ENCODE measurements around the gene TMIGD3. TPM values are rescaled to one million over a fixed set of nuclear protein-coding genes. Genes with fewer than 3 reads are reported as not detected.

The TMIGD3 gene
- total and polyA plus RNA-seq, 4 donors, result 1.6 to 34.6 (median 4.1) TPM

DNA sequence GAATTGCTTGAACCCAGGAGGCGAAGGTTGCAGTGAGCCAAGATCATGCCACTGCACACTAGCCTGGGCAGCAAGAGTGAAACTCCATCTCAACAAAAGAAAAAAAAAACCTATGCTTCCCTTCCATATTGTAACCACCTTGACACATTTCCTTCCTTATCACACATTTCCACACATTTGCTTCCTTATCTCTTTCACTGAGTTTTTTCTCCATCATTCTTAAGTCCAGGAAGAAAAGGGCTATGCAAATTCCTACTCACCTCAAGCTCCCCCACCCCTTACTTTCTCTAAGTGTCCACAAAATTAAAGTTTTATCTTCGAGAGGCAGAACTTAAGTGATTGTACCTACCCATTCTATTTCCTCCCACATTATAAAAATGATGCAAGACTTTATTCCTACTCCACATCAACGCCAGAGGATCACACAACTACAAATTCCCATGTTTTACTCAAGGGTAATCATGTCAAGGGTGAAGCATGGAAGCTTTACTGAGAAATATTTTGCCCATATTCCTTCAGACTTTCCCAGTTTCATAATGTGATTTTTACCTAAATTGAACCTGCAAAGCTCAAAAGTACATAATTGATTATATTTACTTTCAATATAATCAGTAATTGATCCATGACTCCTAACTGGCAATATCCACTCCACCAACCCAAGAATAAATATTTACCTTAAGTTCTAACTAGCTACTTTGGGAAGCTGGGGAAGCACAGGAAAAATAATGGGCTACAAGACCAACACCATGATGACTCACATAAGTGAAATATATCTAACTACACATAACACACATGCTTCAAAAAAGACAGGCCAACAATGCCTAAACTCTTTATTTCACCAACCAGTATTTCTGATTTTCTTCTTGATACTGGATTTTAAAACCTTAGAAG, 63.7 kb downstream of the TMIGD3 start:
- Histone ChIP-seq H3K4me3 (no peak overlapping the region), H3K36me3 (ENCODE audit: control insufficient read depth in 4 of 4, insufficient read depth in 4 of 4, low read length in 4 of 4) (peaks cover 27 to 34% (median 33%) of the 10 kb centered on the region in 4 donors), H3K27me3 (ENCODE audit: control insufficient read depth in 3 of 3, insufficient read depth in 3 of 3, low read length in 2 of 3) (no peaks in the 10 kb centered on the region), H3K9me3 (ENCODE audit: control insufficient read depth in 4 of 4, insufficient read depth in 3 of 4, low read length in 3 of 4) (no peaks in the 10 kb centered on the region), H3K27ac (ENCODE audit: low read depth in 1 of 2, low read length in 1 of 2) (no peak overlapping the region), H3K4me1 (ENCODE audit: control insufficient read depth in 5 of 5, insufficient read depth in 5 of 5, low read length in 5 of 5) (no peaks in the 10 kb centered on the region), H3K9ac (ENCODE audit: insufficient read depth in 1 of 2, low read length in 2 of 2) (no peak overlapping the region)
- ATAC-seq (ENCODE audit: insufficient read depth, low FRiP score) (no peak), DNase-seq (no peak)
- 53 to 76% methylated on average over 3 of the region's 3 CpGs for WGBS, 2 donors
- TF ChIP-seq, protein P1, sequence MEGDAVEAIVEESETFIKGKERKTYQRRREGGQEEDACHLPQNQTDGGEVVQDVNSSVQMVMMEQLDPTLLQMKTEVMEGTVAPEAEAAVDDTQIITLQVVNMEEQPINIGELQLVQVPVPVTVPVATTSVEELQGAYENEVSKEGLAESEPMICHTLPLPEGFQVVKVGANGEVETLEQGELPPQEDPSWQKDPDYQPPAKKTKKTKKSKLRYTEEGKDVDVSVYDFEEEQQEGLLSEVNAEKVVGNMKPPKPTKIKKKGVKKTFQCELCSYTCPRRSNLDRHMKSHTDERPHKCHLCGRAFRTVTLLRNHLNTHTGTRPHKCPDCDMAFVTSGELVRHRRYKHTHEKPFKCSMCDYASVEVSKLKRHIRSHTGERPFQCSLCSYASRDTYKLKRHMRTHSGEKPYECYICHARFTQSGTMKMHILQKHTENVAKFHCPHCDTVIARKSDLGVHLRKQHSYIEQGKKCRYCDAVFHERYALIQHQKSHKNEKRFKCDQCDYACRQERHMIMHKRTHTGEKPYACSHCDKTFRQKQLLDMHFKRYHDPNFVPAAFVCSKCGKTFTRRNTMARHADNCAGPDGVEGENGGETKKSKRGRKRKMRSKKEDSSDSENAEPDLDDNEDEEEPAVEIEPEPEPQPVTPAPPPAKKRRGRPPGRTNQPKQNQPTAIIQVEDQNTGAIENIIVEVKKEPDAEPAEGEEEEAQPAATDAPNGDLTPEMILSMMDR (IDR thresholded peaks at IDR 0.05; ENCODE audit: control extremely low read depth, extremely low read depth), result no peak

DNA sequence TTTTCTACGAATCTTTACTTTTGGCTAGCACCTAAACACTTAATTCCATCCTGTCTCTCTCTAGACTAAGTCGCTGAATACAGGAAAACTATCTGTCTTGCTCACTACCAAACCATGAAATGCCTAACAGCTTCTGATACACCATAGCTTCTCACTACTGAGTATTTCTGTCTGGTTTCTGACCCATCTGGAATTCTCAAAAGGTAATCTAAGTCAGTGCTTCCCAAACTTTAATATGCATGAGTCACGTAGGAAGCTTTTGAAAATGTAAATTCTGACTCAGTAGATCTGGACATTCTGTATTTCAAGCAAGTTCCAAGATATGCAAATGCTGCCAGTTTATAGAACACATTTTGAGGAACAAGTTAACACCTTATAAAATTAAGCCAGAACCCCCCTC, 66.7 kb downstream of the TMIGD3 start:
- Histone ChIP-seq H3K27ac (ENCODE audit: low read depth in 1 of 2, low read length in 1 of 2) (no peak overlapping the region), H3K9me3 (ENCODE audit: control insufficient read depth in 4 of 4, insufficient read depth in 3 of 4, low read length in 3 of 4) (no peaks in the 10 kb centered on the region), H3K4me1 (ENCODE audit: control insufficient read depth in 5 of 5, insufficient read depth in 5 of 5, low read length in 5 of 5) (no peaks in the 10 kb centered on the region), H3K4me3 (no peak overlapping the region), H3K27me3 (ENCODE audit: control insufficient read depth in 3 of 3, insufficient read depth in 3 of 3, low read length in 2 of 3) (peaks cover 0 to 6% (median 0%) of the 10 kb centered on the region in 3 donors), H3K9ac (ENCODE audit: insufficient read depth in 1 of 2, low read length in 2 of 2) (no peak overlapping the region), H3K36me3 (ENCODE audit: control insufficient read depth in 4 of 4, insufficient read depth in 4 of 4, low read length in 4 of 4) (peaks cover 11 to 18% (median 14%) of the 10 kb centered on the region in 4 donors)
- DNase-seq, result no peak
- ATAC-seq (ENCODE audit: insufficient read depth, low FRiP score), result no peak
- 72 to 95% methylated on average over 3 of the region's 3 CpGs for WGBS, 2 donors
- TF ChIP-seq, protein P1 (IDR thresholded peaks at IDR 0.05; ENCODE audit: control extremely low read depth, extremely low read depth), result no peak

Small RNAs within 50 kb of the gene (small RNA-seq; reads per million reads assigned to genes)
- gene RF00019 (ENCODE audit: low replicate concordance), result not detected
- gene RNU6-792P (ENCODE audit: low replicate concordance), result not detected

Other genes with a start within 250 kb of the TMIGD3 start
- gene CHIA, start 212.8 kb downstream of the TMIGD3 start, total RNA-seq, result 10 to 100 TPM in 1 of 2 donors, 1 to 10 TPM in 1; 2.2 to 11.4 TPM
- gene CHIA, start 212.8 kb downstream of the TMIGD3 start, polyA plus RNA-seq, result 1 to 10 TPM in 1 of 2 donors, under 1 TPM in 1; 0.47 to 2.6 TPM
- 1 to 10 TPM; 1.6 to 3.6 TPM for gene OVGP1, start 75.9 kb downstream of the TMIGD3 start, total RNA-seq
- 1 to 10 TPM in 1 of 2 donors, under 1 TPM in 1; 0.76 to 1.9 TPM for gene OVGP1, start 75.9 kb downstream of the TMIGD3 start, polyA plus RNA-seq
- gene WDR77, start 54.4 kb downstream of the TMIGD3 start, total RNA-seq, result 10 to 100 TPM; 21.4 to 36.8 TPM
- gene WDR77, start 54.4 kb downstream of the TMIGD3 start, polyA plus RNA-seq, result 10 to 100 TPM; 21.3 to 37.1 TPM
- 100 to 1,000 TPM; 194 to 200 TPM for gene ATP5PB, start 54.2 kb downstream of the TMIGD3 start, total RNA-seq
- 100 to 1,000 TPM; 206 to 256 TPM for gene ATP5PB, start 54.2 kb downstream of the TMIGD3 start, polyA plus RNA-seq
- 10 to 100 TPM in 1 of 2 donors, 1 to 10 TPM in 1; 6.0 to 67.7 TPM for gene C1orf162, start 29.6 kb downstream of the TMIGD3 start, total RNA-seq
- 100 to 1,000 TPM; 111 to 121 TPM for gene C1orf162, start 29.6 kb downstream of the TMIGD3 start, polyA plus RNA-seq
- gene ADORA3, start within 50 bp of the TMIGD3 start, total RNA-seq, result 1 to 10 TPM; 1.1 to 5.6 TPM
- gene ADORA3, start within 50 bp of the TMIGD3 start, polyA plus RNA-seq, result 10 to 100 TPM in 1 of 2 donors, 1 to 10 TPM in 1; 2.2 to 10.3 TPM
- gene RAP1A, start 116.2 kb upstream of the TMIGD3 start, total RNA-seq, result 10 to 100 TPM; 64.5 to 82.9 TPM
- 10 to 100 TPM; 72.2 to 97.3 TPM for gene RAP1A, start 116.2 kb upstream of the TMIGD3 start, polyA plus RNA-seq
- gene INKA2, start 235.8 kb upstream of the TMIGD3 start, total RNA-seq, result 10 to 100 TPM in 1 of 2 donors, 1 to 10 TPM in 1; 3.3 to 12.5 TPM
- 1 to 10 TPM; 2.3 to 5.5 TPM for gene INKA2, start 235.8 kb upstream of the TMIGD3 start, polyA plus RNA-seq

All from lung (tissue), 13 donors.